Measurements from ENCODE around the gene APOC3.

The APOC3 gene

DNA sequence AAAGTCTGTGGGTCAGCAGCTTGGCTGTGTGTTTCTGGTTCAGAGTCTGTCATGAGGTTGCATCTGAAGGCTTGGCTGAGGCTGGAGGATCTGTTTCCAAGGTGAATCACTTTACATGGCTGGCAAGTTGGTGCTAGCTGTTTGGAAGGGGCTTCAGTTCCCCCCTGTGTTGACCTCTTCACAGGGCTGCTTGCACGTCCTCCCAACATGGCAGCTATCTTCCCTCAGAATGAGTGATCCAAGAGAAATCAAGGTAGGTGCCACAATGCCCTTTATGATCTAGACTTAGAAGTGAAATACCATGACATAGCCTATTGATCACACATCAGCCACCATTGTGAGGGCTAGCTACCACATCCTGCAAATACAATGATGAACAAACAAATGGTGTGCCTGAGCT lies 16.5 kb upstream of the APOC3 start:
- no peak for DNase-seq (ENCODE audit: extremely low read depth, low read depth)
- H3K4me3 ChIP-seq (replicated peaks; ENCODE audit: low read depth, low read length): no peak overlapping the region
- TF ChIP-seq, protein P1, sequence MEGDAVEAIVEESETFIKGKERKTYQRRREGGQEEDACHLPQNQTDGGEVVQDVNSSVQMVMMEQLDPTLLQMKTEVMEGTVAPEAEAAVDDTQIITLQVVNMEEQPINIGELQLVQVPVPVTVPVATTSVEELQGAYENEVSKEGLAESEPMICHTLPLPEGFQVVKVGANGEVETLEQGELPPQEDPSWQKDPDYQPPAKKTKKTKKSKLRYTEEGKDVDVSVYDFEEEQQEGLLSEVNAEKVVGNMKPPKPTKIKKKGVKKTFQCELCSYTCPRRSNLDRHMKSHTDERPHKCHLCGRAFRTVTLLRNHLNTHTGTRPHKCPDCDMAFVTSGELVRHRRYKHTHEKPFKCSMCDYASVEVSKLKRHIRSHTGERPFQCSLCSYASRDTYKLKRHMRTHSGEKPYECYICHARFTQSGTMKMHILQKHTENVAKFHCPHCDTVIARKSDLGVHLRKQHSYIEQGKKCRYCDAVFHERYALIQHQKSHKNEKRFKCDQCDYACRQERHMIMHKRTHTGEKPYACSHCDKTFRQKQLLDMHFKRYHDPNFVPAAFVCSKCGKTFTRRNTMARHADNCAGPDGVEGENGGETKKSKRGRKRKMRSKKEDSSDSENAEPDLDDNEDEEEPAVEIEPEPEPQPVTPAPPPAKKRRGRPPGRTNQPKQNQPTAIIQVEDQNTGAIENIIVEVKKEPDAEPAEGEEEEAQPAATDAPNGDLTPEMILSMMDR (IDR thresholded peaks at IDR 0.05; ENCODE audit: low read depth, low read length, missing control alignments): no peak

DNA sequence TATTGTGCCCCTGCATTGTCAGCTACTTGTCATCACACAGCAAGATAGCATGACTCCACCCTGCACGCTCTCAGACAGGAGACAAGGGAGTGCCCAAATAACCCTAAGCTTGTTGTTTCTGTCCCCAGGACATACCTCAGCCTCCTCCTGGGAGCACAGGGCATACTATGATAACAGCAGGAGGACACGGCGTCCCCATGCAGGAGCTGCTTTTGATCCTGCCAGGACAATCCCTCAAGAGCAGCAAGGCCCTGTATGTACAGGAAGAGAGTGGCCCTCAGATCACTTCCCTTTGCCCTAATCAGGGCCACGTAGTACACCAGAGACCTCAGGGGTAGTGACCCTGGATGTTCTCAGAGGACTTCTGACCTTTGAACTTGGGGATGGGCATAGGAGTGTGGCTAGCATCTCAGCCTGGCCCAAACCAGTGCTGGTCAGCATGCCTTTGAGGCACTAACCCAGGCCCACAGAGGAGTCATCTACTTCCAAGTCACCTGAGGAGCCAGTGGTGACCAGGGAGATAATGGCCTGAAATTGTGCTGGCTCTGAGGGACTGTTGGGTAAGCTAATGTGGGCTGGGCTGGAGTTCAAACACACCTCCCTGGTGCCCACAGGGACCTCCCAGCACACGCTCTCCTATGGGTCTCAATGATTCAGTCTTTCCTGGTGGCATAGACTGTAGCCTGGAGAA lies 15.8 kb upstream of the APOC3 start:
- no peak for DNase-seq (ENCODE audit: extremely low read depth, low read depth)
- H3K4me3 ChIP-seq (replicated peaks; ENCODE audit: low read depth, low read length): no peak overlapping the region
- TF ChIP-seq, protein P1 (IDR thresholded peaks at IDR 0.05; ENCODE audit: low read depth, low read length, missing control alignments): no peak

DNA sequence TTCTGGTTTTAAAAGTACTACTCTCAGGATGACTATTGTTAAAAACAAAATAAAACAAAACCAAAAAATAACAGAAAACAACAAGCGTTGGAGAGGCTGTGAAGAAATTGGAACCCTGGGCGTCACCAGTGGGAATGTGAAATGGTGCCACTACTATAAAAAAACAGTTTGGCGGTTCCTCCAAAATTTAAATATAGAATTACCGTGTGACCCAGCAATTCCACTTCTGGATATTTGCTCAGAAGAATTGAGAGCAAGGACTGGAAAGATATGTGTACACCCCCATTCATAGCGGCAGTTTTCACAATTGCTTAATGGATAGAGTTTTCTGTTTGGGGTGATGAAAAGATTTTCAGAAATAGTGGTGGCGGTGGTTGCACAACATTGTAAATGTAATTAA lies 15.2 kb upstream of the APOC3 start:
- TF ChIP-seq, protein P1 (IDR thresholded peaks at IDR 0.05; ENCODE audit: low read depth, low read length, missing control alignments): no peak

DNA sequence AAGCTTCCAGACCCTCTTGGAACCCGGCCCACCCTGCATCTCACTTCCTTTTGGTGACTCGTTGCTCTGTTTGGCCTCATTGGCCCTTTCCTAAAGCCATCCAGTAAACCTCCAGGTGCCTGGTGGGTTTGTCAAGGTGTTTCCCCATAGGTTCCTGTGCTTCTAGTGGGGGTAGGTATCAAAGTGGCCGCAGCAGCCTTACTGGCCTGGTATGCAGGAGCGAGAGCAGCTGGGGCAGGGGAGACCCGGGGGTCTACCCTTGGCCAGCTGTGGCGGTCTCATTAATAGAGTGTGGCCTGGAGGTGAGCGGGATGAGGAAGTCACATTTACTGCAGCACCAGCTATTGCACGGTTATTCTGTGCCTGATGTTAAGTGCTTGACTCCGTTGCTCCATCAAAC lies 10.7 kb upstream of the APOC3 start:
- TF ChIP-seq, protein P1 (IDR thresholded peaks at IDR 0.05; ENCODE audit: low read depth, low read length, missing control alignments): no peak
- no peak for DNase-seq (ENCODE audit: extremely low read depth, low read depth)
- no peak overlapping the region for H3K4me3 ChIP-seq (replicated peaks; ENCODE audit: low read depth, low read length)

More for the DNA sequence above, 15.2 kb upstream of the APOC3 start:
- no peak overlapping the region for H3K4me3 ChIP-seq (replicated peaks; ENCODE audit: low read depth, low read length)
- DNase-seq (ENCODE audit: extremely low read depth, low read depth): no peak

DNA sequence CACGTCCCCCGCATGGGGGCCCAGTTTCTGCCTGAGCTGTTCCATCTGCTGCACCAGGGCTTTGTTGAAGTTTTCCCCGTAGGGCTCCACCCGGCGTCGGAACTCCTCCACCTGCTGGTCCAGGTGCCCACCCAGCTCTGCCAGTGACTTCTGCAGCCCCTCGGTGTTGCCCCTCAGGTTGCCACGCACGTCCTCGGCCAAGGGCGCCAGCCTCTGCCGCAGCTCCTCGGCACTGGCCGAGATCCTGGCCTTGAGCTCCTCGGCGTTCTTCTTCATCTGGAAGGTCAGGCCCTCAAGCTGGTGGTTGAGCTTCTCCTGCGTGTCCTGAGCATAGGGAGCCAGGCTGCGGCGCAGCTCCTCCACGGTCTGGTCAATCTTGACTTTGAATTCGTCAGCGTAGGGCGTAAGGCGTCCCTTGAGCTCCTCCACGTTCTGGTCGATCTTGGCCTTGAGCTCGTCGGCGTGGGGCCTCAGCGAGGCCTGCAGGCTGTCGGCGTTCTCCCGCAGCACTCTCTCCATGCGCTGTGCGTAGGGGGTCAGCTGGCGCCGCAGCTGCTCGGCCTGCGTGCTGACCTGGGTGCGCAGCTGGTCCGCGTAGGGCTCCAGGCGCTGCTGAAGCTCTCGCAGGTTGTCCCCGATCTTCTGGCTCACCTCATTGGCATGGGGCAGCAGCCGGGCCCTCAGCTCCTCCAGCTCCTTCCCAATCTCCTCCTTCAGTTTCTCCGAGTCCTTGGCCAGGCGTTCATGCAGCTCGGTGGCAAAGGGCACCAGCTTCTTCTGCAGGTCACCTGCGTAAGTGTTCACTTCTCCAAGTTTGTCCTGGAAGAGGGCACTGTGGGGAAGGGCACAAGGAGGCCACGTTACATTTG lies 8.4 kb upstream of the APOC3 start:
- no peak for DNase-seq (ENCODE audit: extremely low read depth, low read depth)
- TF ChIP-seq, protein P1 (IDR thresholded peaks at IDR 0.05; ENCODE audit: low read depth, low read length, missing control alignments): no peak
- H3K4me3 ChIP-seq (replicated peaks; ENCODE audit: low read depth, low read length): no peak overlapping the region

DNA sequence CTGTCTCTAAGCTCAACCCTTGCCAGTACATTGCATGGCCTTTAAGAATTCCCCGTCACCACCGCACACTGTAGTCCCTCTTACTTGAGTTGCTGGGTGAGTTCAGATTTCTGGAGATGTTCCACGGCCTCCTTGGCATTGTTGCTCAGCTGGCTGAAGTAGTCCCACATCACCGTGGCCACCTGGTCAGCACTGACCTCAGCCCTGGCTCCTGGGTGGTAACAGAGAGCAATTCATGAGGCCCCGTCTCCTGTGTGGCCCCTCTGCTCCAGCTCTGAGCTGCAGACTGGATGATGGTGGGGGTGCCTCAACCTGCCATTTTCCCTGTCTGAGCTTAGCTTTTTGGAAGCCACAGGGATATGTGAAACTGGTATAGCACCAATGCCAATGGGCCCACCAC lies 7.1 kb upstream of the APOC3 start:
- TF ChIP-seq, protein P1 (IDR thresholded peaks at IDR 0.05; ENCODE audit: low read depth, low read length, missing control alignments): no peak
- DNase-seq (ENCODE audit: extremely low read depth, low read depth): no peak

More for the DNA sequence above, 7.1 kb upstream of the APOC3 start:
- no peak overlapping the region for H3K4me3 ChIP-seq (replicated peaks; ENCODE audit: low read depth, low read length)
